Activated naive CD4-positive, alpha-beta T cell treated with anti-CD3 and anti-CD28 coated beads, Interleukin-2, amount 50 U/mL, for 24 hours (primary cell): Measurements from ENCODE around the gene NOPCHAP1.
"Not testable (repeated sequence)": the region's sequence is repeated elsewhere in the genome, so short reads cannot be mapped to it uniquely, and the experiment has no call there.

ENCODE experiments used
- H3K27ac Mint-ChIP-seq: one replicate; pipeline ENCODE4 v1.8.0; 2021; ENCODE audit warnings: mild to moderate bottlenecking, mixed read lengths
- H3K27me3 Mint-ChIP-seq: one replicate; pipeline ENCODE4 v1.8.0; 2021; ENCODE audit warnings: mixed read lengths
- H3K36me3 Mint-ChIP-seq: one replicate; pipeline ENCODE4 v1.8.0; 2021; ENCODE audit warnings: mixed read lengths
- H3K4me1 Mint-ChIP-seq: one replicate; pipeline ENCODE4 v1.8.0; 2021; ENCODE audit warnings: mixed read lengths
- H3K4me3 Mint-ChIP-seq: one replicate; pipeline ENCODE4 v1.8.0; 2021; ENCODE audit warnings: mild to moderate bottlenecking, mixed read lengths
- H3K9me3 Mint-ChIP-seq: one replicate; pipeline ENCODE4 v1.8.0; 2021; ENCODE audit warnings: mixed read lengths

Gene NOPCHAP1

GRCh38 chr12:104958805-104959334, 27.2 kb upstream of the NOPCHAP1 start:
- Mint-ChIP-seq H3K27me3 (peaks cover 2% of the 10 kb centered on the region), H3K36me3 (no peaks in the 10 kb centered on the region), H3K9me3 (no peaks in the 10 kb centered on the region), H3K4me1 (peaks cover 23% of the 10 kb centered on the region), H3K4me3 (peak overlapping the region; percentile 93), H3K27ac (peak overlapping the region; percentile 95)

GRCh38 chr12:104959335-104959841, 26.7 kb upstream of the NOPCHAP1 start:
- Mint-ChIP-seq H3K27ac (peak overlapping the region; percentile 55), H3K27me3 (peaks cover 2% of the 10 kb centered on the region), H3K4me1 (peaks cover 23% of the 10 kb centered on the region), H3K36me3 (no peaks in the 10 kb centered on the region), H3K4me3 (peak overlapping the region; percentile 93), H3K9me3 (no peaks in the 10 kb centered on the region)

DNA sequence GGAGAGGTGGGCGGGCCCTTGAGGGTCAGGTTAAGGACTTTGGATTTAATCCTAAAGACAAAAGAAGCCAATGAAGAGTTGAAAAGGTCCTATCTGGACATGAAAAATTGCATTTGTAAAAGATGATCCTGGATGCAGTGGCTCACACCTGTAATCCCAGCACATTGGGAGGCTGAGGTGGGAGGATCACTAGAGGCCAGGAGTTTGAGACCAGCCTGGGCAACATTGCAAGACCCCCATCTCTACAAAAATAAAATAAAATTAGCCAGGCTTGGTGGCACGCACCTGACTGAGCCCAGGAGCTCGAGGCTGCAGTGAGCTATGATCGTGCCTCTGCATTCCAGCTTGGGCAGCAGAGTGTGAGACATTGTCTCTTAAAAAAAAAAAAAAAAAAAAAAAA, 25.7 kb upstream of the NOPCHAP1 start:
- Mint-ChIP-seq H3K27me3 (peaks cover 2% of the 10 kb centered on the region), H3K4me3 (no peak overlapping the region), H3K36me3 (no peaks in the 10 kb centered on the region), H3K27ac (no peak overlapping the region), H3K9me3 (no peaks in the 10 kb centered on the region), H3K4me1 (peaks cover 23% of the 10 kb centered on the region)

GRCh38 chr12:104963757-104964156, 22.4 kb upstream of the NOPCHAP1 start:
- Mint-ChIP-seq H3K36me3 (no peaks in the 10 kb centered on the region), H3K4me3 (no peak overlapping the region), H3K27ac (no peak overlapping the region), H3K27me3 (peaks cover 2% of the 10 kb centered on the region), H3K9me3 (no peaks in the 10 kb centered on the region), H3K4me1 (peaks cover 14% of the 10 kb centered on the region)

DNA sequence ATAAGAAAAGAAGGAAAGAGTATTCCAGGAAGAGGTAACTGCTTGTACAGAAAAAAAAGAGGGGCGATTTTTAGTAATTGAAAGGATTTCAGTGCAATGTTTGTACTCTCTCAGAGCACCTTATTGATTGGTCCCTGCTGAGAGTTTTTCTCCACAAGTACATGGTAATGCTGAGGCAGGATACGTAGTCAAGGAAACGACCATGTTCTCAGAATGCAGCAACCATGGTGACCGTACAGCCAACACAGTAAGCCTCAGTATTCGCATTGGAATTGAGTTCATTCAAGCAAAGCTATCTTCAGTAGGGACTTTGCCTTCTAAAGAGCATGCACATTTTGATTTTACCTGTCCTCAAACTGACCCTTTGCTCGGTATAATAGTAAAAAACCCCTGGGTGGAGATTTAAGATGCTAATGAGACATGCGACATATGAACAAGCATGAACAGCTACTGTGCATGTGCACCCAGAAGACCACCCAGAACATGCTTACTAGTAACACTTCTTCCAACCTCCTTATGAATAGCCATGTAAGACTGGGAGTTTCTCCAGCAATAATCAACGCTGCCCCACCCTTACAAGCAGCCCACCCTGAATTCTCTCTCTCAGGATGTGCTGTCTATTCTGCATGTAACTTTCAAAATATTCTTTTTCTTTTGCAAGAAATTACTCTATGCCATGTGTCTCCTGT, 21.8 kb upstream of the NOPCHAP1 start:
- Mint-ChIP-seq H3K36me3 (no peaks in the 10 kb centered on the region), H3K9me3 (no peaks in the 10 kb centered on the region), H3K4me3 (no peak overlapping the region), H3K4me1 (peaks cover 9% of the 10 kb centered on the region), H3K27me3 (peaks cover 2% of the 10 kb centered on the region), H3K27ac (no peak overlapping the region)

DNA sequence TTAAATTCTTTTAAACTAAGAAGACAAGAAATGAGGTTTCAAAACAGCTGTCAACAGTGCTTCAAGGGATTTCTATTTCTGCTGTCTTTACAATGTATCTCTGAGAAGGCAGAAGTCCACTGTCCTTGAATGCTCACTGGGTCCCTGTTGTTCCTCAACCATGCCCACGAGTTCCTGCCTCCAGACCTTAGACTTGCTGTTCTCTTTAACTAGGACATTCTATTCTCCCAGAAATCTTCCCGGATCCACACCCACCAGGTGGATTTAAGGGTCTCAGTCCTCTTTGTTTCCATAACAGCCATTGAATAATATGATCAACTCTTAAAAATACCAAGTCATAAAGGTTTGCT, 21.3 kb upstream of the NOPCHAP1 start:
- no peaks in the 10 kb centered on the region for H3K9me3 Mint-ChIP-seq
- no peak overlapping the region for H3K4me3 Mint-ChIP-seq
- peaks cover 3% of the 10 kb centered on the region for H3K4me1 Mint-ChIP-seq
- H3K36me3 Mint-ChIP-seq: no peaks in the 10 kb centered on the region
- H3K27ac Mint-ChIP-seq: no peak overlapping the region
- H3K27me3 Mint-ChIP-seq: peaks cover 2% of the 10 kb centered on the region

DNA sequence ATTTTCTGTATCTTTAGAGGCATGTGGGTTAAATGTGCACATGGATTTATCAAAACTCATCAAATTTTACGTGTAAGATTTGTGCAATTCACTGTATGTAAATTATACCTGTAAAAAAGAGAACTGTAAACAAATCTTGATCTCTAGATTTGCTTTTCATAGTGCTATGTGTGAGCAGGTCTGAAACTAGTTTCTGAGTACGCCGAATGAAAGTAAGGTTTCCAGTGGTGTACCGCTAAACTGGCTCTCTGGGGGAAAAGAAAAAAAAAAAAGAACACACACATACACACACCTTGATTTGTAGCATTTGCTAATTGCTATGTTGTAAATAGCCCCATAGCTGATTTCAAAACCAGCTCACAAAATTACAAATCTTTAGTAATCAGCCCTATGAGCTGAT, 19.4 kb upstream of the NOPCHAP1 start:
- Mint-ChIP-seq H3K9me3 (no peaks in the 10 kb centered on the region), H3K27ac (no peak overlapping the region), H3K27me3 (no peaks in the 10 kb centered on the region), H3K4me3 (no peak overlapping the region), H3K4me1 (no peaks in the 10 kb centered on the region), H3K36me3 (no peaks in the 10 kb centered on the region)

- Mint-ChIP-seq H3K36me3 (no peaks in the 10 kb centered on the region), H3K9me3 (no peaks in the 10 kb centered on the region), H3K4me1 (no peaks in the 10 kb centered on the region), H3K4me3 (no peak overlapping the region), H3K27ac (no peak overlapping the region), H3K27me3 (no peaks in the 10 kb centered on the region)
Observed at GRCh38 chr12:104969343-104969742, 16.8 kb upstream of the NOPCHAP1 start.

GRCh38 chr12:104971306-104971705, 14.8 kb upstream of the NOPCHAP1 start:
- no peaks in the 10 kb centered on the region for H3K36me3 Mint-ChIP-seq
- H3K4me3 Mint-ChIP-seq: no peak overlapping the region
- H3K9me3 Mint-ChIP-seq: no peaks in the 10 kb centered on the region
- no peak overlapping the region for H3K27ac Mint-ChIP-seq
- H3K4me1 Mint-ChIP-seq: no peaks in the 10 kb centered on the region
- H3K27me3 Mint-ChIP-seq: no peaks in the 10 kb centered on the region

- no peaks in the 10 kb centered on the region for H3K4me1 Mint-ChIP-seq
- no peaks in the 10 kb centered on the region for H3K9me3 Mint-ChIP-seq
- no peak overlapping the region for H3K27ac Mint-ChIP-seq
- H3K27me3 Mint-ChIP-seq: no peaks in the 10 kb centered on the region
- no peak overlapping the region for H3K4me3 Mint-ChIP-seq
- H3K36me3 Mint-ChIP-seq: no peaks in the 10 kb centered on the region
Observed at GRCh38 chr12:104973250-104973649, 12.9 kb upstream of the NOPCHAP1 start.

GRCh38 chr12:104974626-104975290, 11.4 kb upstream of the NOPCHAP1 start:
- no peaks in the 10 kb centered on the region for H3K36me3 Mint-ChIP-seq
- no peak overlapping the region for H3K4me3 Mint-ChIP-seq
- H3K27me3 Mint-ChIP-seq: no peaks in the 10 kb centered on the region
- no peak overlapping the region for H3K27ac Mint-ChIP-seq
- no peaks in the 10 kb centered on the region for H3K9me3 Mint-ChIP-seq
- H3K4me1 Mint-ChIP-seq: no peaks in the 10 kb centered on the region

DNA sequence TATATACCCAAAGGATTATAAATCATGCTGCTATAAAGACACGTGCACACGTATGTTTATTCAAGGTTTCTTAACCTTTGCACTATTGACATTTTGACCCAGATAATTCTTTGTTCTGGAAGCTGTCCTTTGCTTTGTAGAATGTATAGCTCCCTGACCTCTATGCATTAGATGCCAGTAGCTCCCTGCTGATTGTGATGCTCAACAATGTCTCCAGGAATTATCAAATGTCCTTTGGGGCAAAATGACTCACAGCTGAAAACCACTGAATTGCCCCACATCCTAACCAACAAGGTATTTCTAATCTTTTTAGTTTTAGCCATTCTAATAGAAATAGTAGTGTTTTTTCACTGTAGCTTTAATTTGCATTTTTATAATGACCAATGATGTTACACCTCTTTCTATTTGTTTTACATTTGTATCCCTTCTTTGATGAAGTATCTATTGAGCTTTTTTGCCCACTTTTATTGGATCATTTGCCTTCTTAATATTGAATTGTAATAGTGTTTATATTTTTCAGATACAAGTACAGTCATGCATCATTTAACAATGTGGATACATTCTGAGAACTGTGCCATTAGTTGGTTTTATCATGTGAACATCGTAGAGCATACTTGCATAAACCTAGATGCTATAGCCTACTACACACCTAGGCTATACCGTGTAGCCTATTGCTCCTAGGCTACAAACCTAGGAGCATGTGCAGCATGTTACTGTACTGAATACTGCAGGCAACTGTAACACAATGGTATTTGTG, 10.4 kb upstream of the NOPCHAP1 start:
- Mint-ChIP-seq H3K36me3 (no peaks in the 10 kb centered on the region), H3K4me3 (no peak overlapping the region), H3K27ac (no peak overlapping the region), H3K27me3 (no peaks in the 10 kb centered on the region), H3K9me3 (no peaks in the 10 kb centered on the region), H3K4me1 (no peaks in the 10 kb centered on the region)

- H3K27me3 Mint-ChIP-seq: no peaks in the 10 kb centered on the region
- H3K27ac Mint-ChIP-seq: no peak overlapping the region
- no peaks in the 10 kb centered on the region for H3K9me3 Mint-ChIP-seq
- no peaks in the 10 kb centered on the region for H3K36me3 Mint-ChIP-seq
- no peaks in the 10 kb centered on the region for H3K4me1 Mint-ChIP-seq
- no peak overlapping the region for H3K4me3 Mint-ChIP-seq
Observed at GRCh38 chr12:104976703-104977102, 9.4 kb upstream of the NOPCHAP1 start.

DNA sequence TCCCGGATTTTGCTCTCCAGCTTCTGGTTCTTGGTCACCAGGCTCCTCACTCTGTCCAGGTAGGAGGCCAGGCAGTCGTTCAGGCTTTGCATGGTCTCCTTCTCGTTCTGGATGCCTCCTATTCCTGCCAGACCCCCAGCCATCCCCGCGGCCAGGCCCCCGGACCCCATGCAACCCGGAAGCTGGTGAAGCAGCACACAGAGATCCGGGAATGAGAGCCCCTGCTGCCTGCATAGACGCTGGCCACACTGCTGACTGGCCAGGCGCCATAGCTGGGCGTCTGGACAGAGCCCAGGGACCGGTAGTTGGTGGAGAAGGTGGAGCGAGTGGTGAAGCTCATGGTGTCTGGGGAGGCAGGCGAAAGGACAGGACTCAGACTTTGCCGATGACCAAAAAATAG, 8.4 kb upstream of the NOPCHAP1 start:
- not testable (repeated sequence) for H3K9me3 Mint-ChIP-seq, H3K4me3 Mint-ChIP-seq, H3K27me3 Mint-ChIP-seq, H3K36me3 Mint-ChIP-seq, H3K27ac Mint-ChIP-seq, H3K4me1 Mint-ChIP-seq

- Mint-ChIP-seq H3K27me3 (no peaks in the 10 kb centered on the region), H3K27ac (peak overlapping the region; percentile 3), H3K4me1 (peaks cover 44% of the 10 kb centered on the region), H3K36me3 (peaks cover 15% of the 10 kb centered on the region), H3K9me3 (no peaks in the 10 kb centered on the region), H3K4me3 (peak overlapping the region; percentile 87)
Observed at GRCh38 chr12:104985206-104985605, 910 bp upstream of the NOPCHAP1 start.

DNA sequence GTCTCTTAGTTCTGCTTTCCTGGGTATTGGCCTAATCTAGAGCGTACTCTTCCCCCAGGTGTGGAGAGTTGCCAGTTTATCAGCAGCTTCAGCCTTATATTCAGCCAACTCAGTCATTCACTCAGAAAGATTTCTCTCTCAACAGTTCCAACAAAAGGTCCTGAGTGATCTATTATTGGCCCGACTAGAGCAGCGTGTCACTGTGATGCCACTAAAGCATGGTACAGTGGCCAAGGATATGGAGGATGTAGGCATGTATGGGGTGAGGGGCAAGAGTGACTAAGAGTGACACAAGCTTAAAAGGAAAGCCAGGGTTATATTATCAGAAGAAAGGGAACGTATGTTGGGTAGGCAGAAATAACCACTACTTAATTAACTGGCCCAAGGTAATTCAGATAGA, 4.8 kb downstream of the NOPCHAP1 start:
- no peaks in the 10 kb centered on the region for H3K9me3 Mint-ChIP-seq
- no peaks in the 10 kb centered on the region for H3K27me3 Mint-ChIP-seq
- H3K36me3 Mint-ChIP-seq: peaks cover 42% of the 10 kb centered on the region
- no peak overlapping the region for H3K4me3 Mint-ChIP-seq
- peaks cover 36% of the 10 kb centered on the region for H3K4me1 Mint-ChIP-seq
- H3K27ac Mint-ChIP-seq: no peak overlapping the region
